Umbilical cord (tissue), 2 donors: ENCODE results near the gene TWIST1. TPM values are rescaled to one million over a fixed set of nuclear protein-coding genes. Genes with fewer than 3 reads are reported as not detected.

Experiments
- DNase-seq: peaks from one replicate; pipeline ENCODE4 v3.0.0-alpha.2; 2015; ENCODE audit warnings: low spot score
- total RNA-seq: library from RNA; depleted of rRNA; stranded (reverse); fragments of >200 nt; gene quantifications from one replicate; pipeline ENCODE4 v1.2.3, GENCODE V29; 2014; ENCODE audit warnings: low replicate concordance; ENCODE audit not compliant: insufficient read depth

TWIST1 gene
- total RNA-seq, 1 donor from 2014 or later, result 51.5 TPM

- DNase-seq, result no peak
Observed at GRCh38 chr7:19097165-19098055, 20.0 kb downstream of the TWIST1 start.

GRCh38 chr7:19095353-19095860 is 22.0 kb downstream of the TWIST1 start:
- no peak for DNase-seq

GRCh38 chr7:19094598-19095352 is 22.7 kb downstream of the TWIST1 start:
- DNase-seq, result no peak

- DNase-seq, result no peak
Observed at GRCh38 chr7:19094138-19094537, 23.3 kb downstream of the TWIST1 start.

- no peak for DNase-seq
Observed at GRCh38 chr7:19091550-19092200, 25.8 kb downstream of the TWIST1 start.

GRCh38 chr7:19090526-19090925 is 26.9 kb downstream of the TWIST1 start:
- no peak for DNase-seq

- no peak for DNase-seq
Observed at GRCh38 chr7:19089797-19090196, 27.6 kb downstream of the TWIST1 start.

- DNase-seq, result no peak
Observed at GRCh38 chr7:19089378-19089777, 28.1 kb downstream of the TWIST1 start.

- DNase-seq, result no peak
Observed at GRCh38 chr7:19080093-19080492, 37.3 kb downstream of the TWIST1 start.

GRCh38 chr7:19079066-19079465 is 38.4 kb downstream of the TWIST1 start:
- no peak for DNase-seq

GRCh38 chr7:19069842-19070241 is 47.6 kb downstream of the TWIST1 start:
- DNase-seq, result no peak

- DNase-seq, result no peak
Observed at GRCh38 chr7:19066170-19066569, 51.3 kb downstream of the TWIST1 start.

Other genes starting within 250 kb of the TWIST1 start
- not detected for gene FERD3L, start 27.8 kb upstream of the TWIST1 start, total RNA-seq